HepG2 (cell line): ENCODE results near the gene RNF11. TPM values are rescaled to one million over a fixed set of nuclear protein-coding genes. Genes with fewer than 3 reads are reported as not detected.

Source experiments
- ATAC-seq: fragments of 200-7000 bp; cut with Tn5 transposase; 3 replicates; pipeline ENCODE4 v1.9.1; 2020; ENCODE audit warnings: mild to moderate bottlenecking, moderate library complexity
- BruUV-seq: library from RNA; stranded (reverse); fragments of 400-500 nt; replicated peaks from 2 replicates; lab custom pipeline; 2021; lab: Mats Ljungman, UMichigan
- CTCF ChIA-PET: fragments of 300-600 bp; formaldehyde crosslinking; extraction: SDS; loops from one replicate; lab custom pipeline; 2021; ENCODE audit warnings: low total read pairs, inconsistent platforms, low intra/inter-chr PET ratio; lab: Yijun Ruan, JAX
- POLR2A ChIA-PET: fragments of 350-600 bp; sonication (Branson Sonifier 250); formaldehyde crosslinking; loops from one replicate; lab custom pipeline; 2020; ENCODE audit warnings: antibody characterized with exemption, inconsistent platforms; lab: Yijun Ruan, JAX
- DNase-seq: peaks from one replicate; pipeline ENCODE4 v3.0.0-alpha.2; 2015; ENCODE audit warnings: low spot score
- FAIRE-seq: peaks from 3 replicates; lab custom pipeline; 2011; peaks lifted over from hg19 to GRCh38; lab: Jason Lieb, UNC
- H2AFZ ChIP-seq: one replicate; pipeline ENCODE4 v1.6.1; 2011; ENCODE audit warnings: low read length, inconsistent platforms
- H3K27ac ChIP-seq: fragments of 300-600 bp; 3 replicates; pipeline ENCODE4 v1.8.0; 2011; ENCODE audit warnings: mixed run types, mild to moderate bottlenecking, mixed read lengths, low read length, inconsistent platforms; ENCODE audit not compliant: insufficient read depth; ENCODE audit errors: extremely low read length
- H3K27me3 ChIP-seq, 2 experiments: fragments of 200-600 bp in 1 of 2; 2 replicates in 1 of 2; 3 replicates in 1 of 2; pipeline versions ENCODE4 v1.6.0 to v1.8.0; 2011; ENCODE audit warnings: low read length in 2 of 2, mild to moderate bottlenecking in 2 of 2, moderate library complexity in 2 of 2, inconsistent platforms in 1 of 2; ENCODE audit not compliant: insufficient read depth in 2 of 2, control insufficient read depth in 1 of 2
- H3K36me3 ChIP-seq, 2 experiments: fragments of 200-600 bp in 1 of 2; replicated peaks in 1 of 2; 2 replicates in 1 of 2; 3 replicates in 1 of 2; pipeline versions ENCODE4 v1.5.1 to v1.8.0; 2011; ENCODE audit warnings: low read length in 2 of 2, inconsistent platforms in 1 of 2; ENCODE audit not compliant: insufficient read depth in 2 of 2, control insufficient read depth in 1 of 2
- H3K4me1 ChIP-seq: 2 replicates; pipeline ENCODE4 v1.5.1; 2012; ENCODE audit warnings: low read length, inconsistent platforms; ENCODE audit not compliant: insufficient read depth
- H3K4me2 ChIP-seq: 2 replicates; pipeline ENCODE4 v1.6.0; 2011; ENCODE audit warnings: low read depth, low read length, inconsistent platforms
- H3K4me3 ChIP-seq, 3 experiments: fragments of 200-600 bp in 1 of 3; sonication (generic), shearing (Covaris generic) in 1 of 3; replicated peaks in 1 of 3; 2 replicates each; pipeline ENCODE4 v1.5.1; 2011 to 2016; ENCODE audit warnings: low read length in 3 of 3, inconsistent platforms in 2 of 3, low read depth in 2 of 3, mild to moderate bottlenecking in 2 of 3, control low read depth in 1 of 3, mixed read lengths in 1 of 3; ENCODE audit not compliant: insufficient read depth in 1 of 3
- H3K79me2 ChIP-seq: one replicate; pipeline ENCODE4 v1.6.1; 2011; ENCODE audit warnings: low read length, inconsistent platforms; ENCODE audit not compliant: insufficient read depth
- H3K9ac ChIP-seq: 2 replicates; pipeline ENCODE4 v1.6.0; 2011; ENCODE audit warnings: mild to moderate bottlenecking, low read depth, low read length, inconsistent platforms; ENCODE audit not compliant: insufficient read depth
- H3K9me3 ChIP-seq: 2 replicates; pipeline ENCODE4 v1.5.1; 2012; ENCODE audit warnings: mild to moderate bottlenecking, low read length
- H4K20me1 ChIP-seq: 2 replicates; pipeline ENCODE4 v1.6.0; 2011; ENCODE audit warnings: inconsistent platforms, mild to moderate bottlenecking, low read length, moderate library complexity; ENCODE audit not compliant: insufficient read depth
- ATF7 ChIP-seq, 2 experiments: fragments of 450-650 bp in 1 of 2; sonication (generic) in 1 of 2; formaldehyde crosslinking in 1 of 2; IDR thresholded peaks; 2 replicates each; pipeline versions ENCODE4 v1.4.0 to v1.6.1; 2016 to 2020; ENCODE audit warnings: antibody characterized with exemption in 1 of 2, mild to moderate bottlenecking in 1 of 2, missing genetic modification reagents in 1 of 2
- CTCF ChIP-seq: sonication (generic); formaldehyde crosslinking; IDR thresholded peaks from 2 replicates; pipeline ENCODE4 v1.5.0; 2020; ENCODE audit warnings: mild to moderate bottlenecking, missing genetic modification reagents, moderate library complexity
- GPN1 ChIP-seq: sonication (generic); formaldehyde crosslinking; IDR thresholded peaks from 2 replicates; pipeline ENCODE4 v1.5.1; 2020; ENCODE audit warnings: missing genetic modification reagents, borderline replicate concordance
- KDM1A ChIP-seq: IDR thresholded peaks from 2 replicates; pipeline ENCODE4 v1.6.1; 2016; ENCODE audit warnings: missing compliant biosample characterization
- MTERF4 ChIP-seq: sonication (generic); formaldehyde crosslinking; IDR thresholded peaks from 2 replicates; pipeline ENCODE4 v1.8.0; 2023; ENCODE audit warnings: mild to moderate bottlenecking, missing genetic modification reagents
- RBM22 ChIP-seq: fragments of 200-400 bp; formaldehyde crosslinking; optimal IDR thresholded peaks from 2 replicates; pipeline ENCODE3; 2017; ENCODE audit warnings: mild to moderate bottlenecking, low read length, moderate library complexity
- STAG1 ChIP-seq: sonication (generic); formaldehyde crosslinking; IDR thresholded peaks from 2 replicates; pipeline ENCODE4 v1.4.0; 2020; ENCODE audit warnings: missing genetic modification reagents
- ZMYM3 ChIP-seq: sonication (generic); formaldehyde crosslinking; IDR thresholded peaks from 2 replicates; pipeline ENCODE4 v1.5.1; 2020; ENCODE audit warnings: mild to moderate bottlenecking, missing genetic modification reagents
- WGBS: methylation state at CpG from one replicate; pipeline ENCODE4 v1.1.6; 2017; ENCODE audit warnings: low lambda C conversion rate; 5-methylcytosine and 5-hydroxymethylcytosine counted together
- in situ Hi-C: cut with HindIII; loops from 2 replicates; pipeline ENCODE4 v1.10.0; 2017; ENCODE audit warnings: low pct_unique_long_range_greater_than_20kb; ENCODE audit not compliant: extremely low pct_ligation_motif_present
- intact Hi-C: fragments of 100-400 bp; cut with micrococcal nuclease; formaldehyde crosslinking; loops from one replicate; pipeline ENCODE4 v1.10.0; 2022; ENCODE audit not compliant: unreplicated experiment
- polyA plus RNA-seq, 8 experiments: library from polyadenylated mRNA; depleted of rRNA in 3 of 8; stranded (reverse) in 7 of 8; unstranded in 1 of 8; fragments of >200 nt; fragmentation: Illumina TruSeq in 4 of 8; extraction: Trizol in 4 of 8; gene quantifications; 2 replicates each; pipeline versions ENCODE4 v1.2.1 to v1.2.3, GENCODE V29; 2011 to 2016; ENCODE audit warnings: low read depth in 4 of 8, missing spikeins in 1 of 8, mixed read lengths in 1 of 8; ENCODE audit not compliant: insufficient read depth in 1 of 8
- total RNA-seq, 5 experiments: library from RNA; depleted of rRNA; stranded (reverse); fragments of >200 nt; fragmentation: Illumina TruSeq; extraction: Trizol; gene quantifications; 2 replicates each; pipeline ENCODE4 v1.2.3, GENCODE V29; 2016; ENCODE audit warnings: low read depth in 1 of 5
- TF ChIP-seq, protein P1 (sequence below): sonication (generic); formaldehyde crosslinking; IDR thresholded peaks from 2 replicates; pipeline ENCODE4 v1.4.0; 2020; ENCODE audit warnings: missing genetic modification reagents, mild to moderate bottlenecking, borderline replicate concordance

The RNF11 gene
- total and polyA plus RNA-seq, 2 of the 13 experiments (the other 11 are each of a cell fraction or from before 2014, with no cell fraction given) = 41.2 to 48.8 TPM

GRCh38 chr1:51217101-51217500 lies 19.0 kb upstream of the RNF11 start (continued):
- no peak for TF ChIP-seq MTERF4 (CRISPR knock-in tag)
- TF ChIP-seq ZMYM3 (CRISPR knock-in tag) = peak; percentile 84
- 0 out of 2 replicates have a peak, but pooled peaks have one; percentile 16 for TF ChIP-seq KDM1A (CRISPR knock-in tag)
- peak; percentile 62 for TF ChIP-seq ATF7 (IDR thresholded peaks at IDR 0.05)
- TF ChIP-seq ATF7 (CRISPR knock-in tag; IDR thresholded peaks at IDR 0.05) = no peak
- TF ChIP-seq, protein P1, sequence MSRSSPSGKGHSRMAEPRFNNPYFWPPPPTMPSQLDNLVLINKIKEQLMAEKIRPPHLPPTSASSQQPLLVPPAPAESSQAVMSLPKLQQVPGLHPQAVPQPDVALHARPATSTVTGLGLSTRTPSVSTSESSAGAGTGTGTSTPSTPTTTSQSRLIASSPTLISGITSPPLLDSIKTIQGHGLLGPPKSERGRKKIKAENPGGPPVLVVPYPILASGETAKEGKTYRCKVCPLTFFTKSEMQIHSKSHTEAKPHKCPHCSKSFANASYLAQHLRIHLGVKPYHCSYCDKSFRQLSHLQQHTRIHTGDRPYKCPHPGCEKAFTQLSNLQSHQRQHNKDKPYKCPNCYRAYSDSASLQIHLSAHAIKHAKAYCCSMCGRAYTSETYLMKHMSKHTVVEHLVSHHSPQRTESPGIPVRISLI (CRISPR knock-in tag) = peak; percentile 45; the same call in 1 of the 2 replicates

DNA sequence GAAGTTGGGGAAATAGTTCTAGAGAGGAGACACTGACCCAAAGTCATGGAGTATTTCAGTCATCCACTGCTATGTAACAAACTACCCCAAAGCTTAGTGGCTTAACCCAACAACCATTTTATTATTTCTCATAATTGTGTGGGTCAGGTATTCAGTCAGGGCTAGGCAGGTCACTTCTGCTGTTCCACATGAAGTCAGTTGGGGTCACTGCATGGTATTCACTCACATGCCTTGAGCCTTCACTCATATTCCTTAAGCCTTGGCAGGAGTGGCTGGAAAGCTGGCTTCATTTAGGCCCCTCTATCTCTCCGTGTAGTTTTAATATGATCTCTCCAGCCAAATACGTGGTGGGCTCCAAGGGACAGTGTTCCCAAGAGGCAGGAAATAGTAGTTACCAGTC lies 17.5 kb upstream of the RNF11 start:
- Histone ChIP-seq H3K36me3 (no peaks in the 10 kb centered on the region), H3K9me3 (no peaks in the 10 kb centered on the region), H3K27me3 (peaks cover 0 to 3% of the 10 kb centered on the region in 2 experiments; a peak in 1 of 5 replicates), H3K79me2 (no peaks in the 10 kb centered on the region), H2AFZ (no peak overlapping the region), H3K4me1 (peaks cover 31% of the 10 kb centered on the region), H4K20me1 (no peaks in the 10 kb centered on the region), H3K9ac (no peak overlapping the region), H3K4me2 (no peak overlapping the region), H3K27ac (no peak overlapping the region), H3K4me3 (no peak overlapping the region)
- in situ Hi-C loops = no loop called here
- FAIRE-seq (no peak), DNase-seq (no peak), ATAC-seq (peak; percentile 58)
- no TSS peak for BruUV-seq
- intact Hi-C loops = no loop called here
- 47% methylated on average over 2 of the region's 2 CpGs for WGBS
- POLR2A ChIA-PET = no interaction called here
- 0 out of 2 replicates have a peak, but pooled peaks have one; percentile 4 for TF ChIP-seq STAG1 (CRISPR knock-in tag)
- TF ChIP-seq CTCF (CRISPR knock-in tag) = peak; percentile 12; the same call in 1 of the 2 replicates
- TF ChIP-seq RBM22 = no peak
- TF ChIP-seq GPN1 (CRISPR knock-in tag) = no peak
- CTCF ChIA-PET = no interaction called here
